GM12864 (cell line): ENCODE results near the gene COX6A1.
"Not testable (repeated sequence)": the region's sequence is repeated elsewhere in the genome, so short reads cannot be mapped to it uniquely, and the experiment has no call there.

Experiments used
- DNase-seq: peaks from one replicate; pipeline ENCODE4 v3.0.0-alpha.2; 2011; ENCODE audit warnings: low read depth
- H3K4me3 ChIP-seq: 2 replicates; pipeline ENCODE4 v1.5.1; 2011; ENCODE audit warnings: mild to moderate bottlenecking, low read depth, low read length, control low read depth
- TF ChIP-seq, protein P1 (sequence below): IDR thresholded peaks from 2 replicates; pipeline ENCODE4 v1.5.1; 2011; ENCODE audit warnings: low read depth, mild to moderate bottlenecking, moderate library complexity, low read length, control low read depth, inconsistent platforms; ENCODE audit errors: missing control alignments

Gene COX6A1

GRCh38 chr12:120474616-120474960 lies 36.7 kb downstream of the COX6A1 start:
- TF ChIP-seq, protein P1, sequence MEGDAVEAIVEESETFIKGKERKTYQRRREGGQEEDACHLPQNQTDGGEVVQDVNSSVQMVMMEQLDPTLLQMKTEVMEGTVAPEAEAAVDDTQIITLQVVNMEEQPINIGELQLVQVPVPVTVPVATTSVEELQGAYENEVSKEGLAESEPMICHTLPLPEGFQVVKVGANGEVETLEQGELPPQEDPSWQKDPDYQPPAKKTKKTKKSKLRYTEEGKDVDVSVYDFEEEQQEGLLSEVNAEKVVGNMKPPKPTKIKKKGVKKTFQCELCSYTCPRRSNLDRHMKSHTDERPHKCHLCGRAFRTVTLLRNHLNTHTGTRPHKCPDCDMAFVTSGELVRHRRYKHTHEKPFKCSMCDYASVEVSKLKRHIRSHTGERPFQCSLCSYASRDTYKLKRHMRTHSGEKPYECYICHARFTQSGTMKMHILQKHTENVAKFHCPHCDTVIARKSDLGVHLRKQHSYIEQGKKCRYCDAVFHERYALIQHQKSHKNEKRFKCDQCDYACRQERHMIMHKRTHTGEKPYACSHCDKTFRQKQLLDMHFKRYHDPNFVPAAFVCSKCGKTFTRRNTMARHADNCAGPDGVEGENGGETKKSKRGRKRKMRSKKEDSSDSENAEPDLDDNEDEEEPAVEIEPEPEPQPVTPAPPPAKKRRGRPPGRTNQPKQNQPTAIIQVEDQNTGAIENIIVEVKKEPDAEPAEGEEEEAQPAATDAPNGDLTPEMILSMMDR, result no peak
- DNase-seq, result no peak
- no peak overlapping the region for H3K4me3 ChIP-seq

DNA sequence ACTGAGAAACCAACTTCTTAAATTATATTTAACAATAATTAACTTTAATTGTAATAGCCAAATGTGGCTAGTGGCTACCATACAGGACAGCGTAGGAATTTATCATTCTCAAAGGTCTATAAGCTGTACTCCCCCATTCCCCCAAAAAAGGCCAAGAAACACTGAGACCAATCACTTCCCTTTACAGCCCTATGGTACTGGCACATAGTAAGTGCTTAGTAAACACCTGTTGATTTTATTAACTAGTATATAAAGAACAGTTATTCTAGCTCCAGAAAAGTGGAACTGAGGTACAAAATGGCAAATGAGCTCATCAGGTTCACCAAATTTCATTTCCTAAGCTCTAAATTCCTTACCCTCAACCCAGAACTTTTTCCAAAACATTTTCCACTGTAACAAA lies 37.7 kb downstream of the COX6A1 start:
- TF ChIP-seq, protein P1, result no peak
- no peak overlapping the region for H3K4me3 ChIP-seq
- no peak for DNase-seq

DNA sequence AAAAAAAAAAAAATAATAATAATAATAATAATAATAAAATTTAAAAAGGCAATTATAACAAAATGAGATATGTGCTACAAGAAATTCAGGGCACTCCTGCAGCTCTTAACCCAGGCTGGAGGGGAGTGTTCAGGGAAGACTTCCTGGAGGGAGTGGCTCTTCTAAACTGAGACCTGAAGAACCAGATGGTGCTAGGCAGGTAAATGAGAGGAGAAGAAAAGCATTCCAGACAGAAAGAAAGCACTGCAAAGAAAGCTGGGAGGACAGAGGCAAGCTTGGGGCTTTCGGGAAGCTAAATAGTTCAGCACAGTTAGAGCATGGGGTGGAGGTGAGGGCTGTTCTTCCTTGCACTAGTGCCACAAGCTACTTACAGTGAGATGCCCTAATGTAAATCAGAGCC lies 41.5 kb downstream of the COX6A1 start:
- no peak overlapping the region for H3K4me3 ChIP-seq
- DNase-seq, result no peak
- TF ChIP-seq, protein P1, result no peak

- TF ChIP-seq, protein P1, result no peak
- no peak overlapping the region for H3K4me3 ChIP-seq
- DNase-seq, result no peak
Measured at GRCh38 chr12:120480211-120480610, 42.3 kb downstream of the COX6A1 start.

- H3K4me3 ChIP-seq, result no peak overlapping the region
- no peak for DNase-seq
- TF ChIP-seq, protein P1, result no peak
Measured at GRCh38 chr12:120481022-120481767, 43.3 kb downstream of the COX6A1 start.

- no peak for DNase-seq
- TF ChIP-seq, protein P1, result no peak
- H3K4me3 ChIP-seq, result no peak overlapping the region
Measured at GRCh38 chr12:120483621-120484020, 45.7 kb downstream of the COX6A1 start.

DNA sequence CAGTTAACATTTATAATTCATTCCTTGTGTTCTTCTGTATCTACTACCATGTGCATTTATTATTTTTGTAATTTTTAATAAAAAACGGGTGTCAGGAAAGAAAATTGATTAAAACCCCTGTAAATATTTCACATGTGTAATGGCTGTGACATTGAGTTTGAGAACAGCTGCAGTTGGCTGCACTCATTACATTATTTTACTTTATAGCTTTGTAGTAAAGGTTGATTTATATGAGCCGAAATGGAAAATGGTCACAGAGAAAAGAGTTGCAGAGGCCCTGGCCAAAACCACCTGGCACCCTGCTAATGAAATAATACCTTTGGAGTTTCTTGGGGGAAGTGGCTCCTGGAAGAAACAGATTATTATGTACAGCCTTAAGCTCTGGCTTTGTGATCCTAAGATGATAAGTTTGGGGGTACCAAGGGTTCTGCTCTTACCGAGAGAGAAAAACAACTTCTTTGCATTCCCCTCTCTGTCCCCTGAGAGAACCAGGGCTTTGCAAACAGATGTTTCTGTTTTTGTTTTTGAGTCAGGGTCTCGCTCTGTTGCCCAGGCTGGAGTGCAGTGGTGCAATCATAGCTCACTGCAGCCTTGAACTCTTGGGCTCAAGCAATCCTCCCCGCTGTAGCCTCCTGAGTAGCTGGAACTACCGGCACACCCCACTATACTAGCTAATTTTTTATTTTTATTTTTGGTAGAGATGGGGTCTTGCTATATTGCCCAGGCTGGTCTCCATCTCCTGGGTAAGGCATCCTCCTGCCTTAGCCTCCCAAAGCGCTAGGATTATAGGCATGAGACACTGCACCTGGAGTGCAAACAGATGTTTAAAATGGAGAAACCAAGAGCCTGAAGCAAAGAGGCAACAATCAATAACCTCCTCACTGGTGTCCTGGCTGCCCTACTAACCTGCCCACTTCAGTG lies 48.3 kb downstream of the COX6A1 start:
- TF ChIP-seq, protein P1, result no peak
- DNase-seq, result no peak
- H3K4me3 ChIP-seq, result no peak overlapping the region

DNA sequence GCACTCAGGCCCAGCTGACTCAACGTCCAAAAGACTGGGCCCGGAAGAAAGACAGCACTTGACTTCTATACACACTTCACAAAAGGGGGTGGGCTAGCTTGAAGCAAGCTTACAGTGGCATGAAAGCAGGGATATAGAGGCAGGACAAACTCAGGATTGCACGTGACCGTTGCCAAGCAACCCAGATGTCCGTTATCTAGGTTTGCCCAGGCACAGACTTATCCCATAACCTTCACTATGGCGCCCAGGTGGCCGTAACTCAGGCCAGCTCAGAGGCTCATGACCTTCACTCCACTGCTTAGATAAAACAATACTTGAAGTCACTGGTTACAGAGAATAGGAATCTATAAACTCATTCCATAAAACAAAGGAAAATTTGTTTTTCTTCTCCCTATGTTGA lies 49.6 kb downstream of the COX6A1 start:
- not testable (repeated sequence) for H3K4me3 ChIP-seq, DNase-seq
